SW480 (cell line): ENCODE data around the gene FBF1.
"Not testable (repeated sequence)": the region's sequence is repeated elsewhere in the genome, so short reads cannot be mapped to it uniquely, and the experiment has no call there.

ENCODE experiments used
- DNase-seq: peaks from one replicate; pipeline ENCODE4 v3.0.0-alpha.2; 2016; ENCODE audit warnings: low spot score

Gene FBF1

DNA sequence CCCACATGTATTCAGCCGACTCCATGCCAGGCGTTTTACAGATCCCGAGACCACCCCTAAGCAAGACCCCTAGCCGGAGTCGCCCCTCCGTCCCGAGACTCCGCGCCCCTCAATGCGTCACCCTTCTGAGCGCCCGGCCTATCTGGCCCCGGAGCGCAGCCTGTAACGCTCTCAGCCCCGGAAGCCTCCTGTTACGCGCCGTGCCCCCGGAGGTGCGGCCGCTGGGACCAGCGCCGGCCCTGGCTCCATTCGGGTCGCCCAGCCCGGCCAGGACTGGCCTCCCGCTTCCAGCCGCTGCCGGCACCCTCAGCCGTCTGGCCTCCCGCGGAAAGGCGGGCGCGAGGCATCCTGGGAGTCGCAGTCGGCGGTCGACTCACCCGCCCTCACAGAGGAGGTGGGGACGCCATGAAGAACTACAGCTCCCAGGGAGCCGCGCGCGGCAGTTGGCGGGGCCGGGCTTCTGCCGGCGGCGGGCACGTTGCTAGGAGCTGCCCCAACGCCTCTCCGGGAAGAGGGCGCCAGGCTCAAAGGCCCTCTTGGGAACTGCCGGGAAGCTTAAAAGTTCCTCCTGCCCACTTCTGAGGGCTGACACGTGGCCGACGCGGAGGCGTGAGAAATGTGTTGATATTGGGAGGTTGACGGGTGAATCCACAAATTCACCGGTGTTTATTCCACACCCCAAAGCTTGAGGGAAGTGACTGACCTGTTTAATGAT is at the start of gene FBF1:
TSS of gene FBF1 (minus strand) at position 316 of the 715 bp plus-strand sequence. CDS start 2,893 bp downstream, outside the sequence.
- DNase-seq, result peak; percentile 96

GRCh38 chr17:75987041-75987440 is 46.2 kb upstream of the FBF1 start:
- DNase-seq, result no peak

DNA sequence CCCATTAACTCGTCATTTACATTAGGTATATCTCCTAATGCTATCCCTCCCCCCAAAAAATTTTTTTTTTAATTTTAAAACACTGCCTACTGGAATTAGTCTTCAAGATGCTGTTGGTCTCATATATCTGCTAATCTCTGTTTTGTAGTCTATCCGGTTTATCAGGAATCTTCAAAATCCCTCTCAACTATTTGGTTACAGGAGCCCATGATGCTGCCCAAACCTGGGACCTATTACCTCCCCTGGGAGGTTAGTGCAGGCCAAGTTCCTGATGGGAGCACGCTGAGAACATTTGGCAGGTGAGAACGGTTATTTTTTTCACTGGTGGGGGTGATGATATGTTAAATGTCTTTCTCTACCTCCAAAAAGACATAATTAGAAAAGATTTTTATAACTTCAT is 45.1 kb upstream of the FBF1 start:
- no peak for DNase-seq

- peak; percentile 20 for DNase-seq
Observed at GRCh38 chr17:75983501-75984181, 42.8 kb upstream of the FBF1 start.

- DNase-seq, result no peak
Observed at GRCh38 chr17:75981019-75981615, 40.3 kb upstream of the FBF1 start.

DNA sequence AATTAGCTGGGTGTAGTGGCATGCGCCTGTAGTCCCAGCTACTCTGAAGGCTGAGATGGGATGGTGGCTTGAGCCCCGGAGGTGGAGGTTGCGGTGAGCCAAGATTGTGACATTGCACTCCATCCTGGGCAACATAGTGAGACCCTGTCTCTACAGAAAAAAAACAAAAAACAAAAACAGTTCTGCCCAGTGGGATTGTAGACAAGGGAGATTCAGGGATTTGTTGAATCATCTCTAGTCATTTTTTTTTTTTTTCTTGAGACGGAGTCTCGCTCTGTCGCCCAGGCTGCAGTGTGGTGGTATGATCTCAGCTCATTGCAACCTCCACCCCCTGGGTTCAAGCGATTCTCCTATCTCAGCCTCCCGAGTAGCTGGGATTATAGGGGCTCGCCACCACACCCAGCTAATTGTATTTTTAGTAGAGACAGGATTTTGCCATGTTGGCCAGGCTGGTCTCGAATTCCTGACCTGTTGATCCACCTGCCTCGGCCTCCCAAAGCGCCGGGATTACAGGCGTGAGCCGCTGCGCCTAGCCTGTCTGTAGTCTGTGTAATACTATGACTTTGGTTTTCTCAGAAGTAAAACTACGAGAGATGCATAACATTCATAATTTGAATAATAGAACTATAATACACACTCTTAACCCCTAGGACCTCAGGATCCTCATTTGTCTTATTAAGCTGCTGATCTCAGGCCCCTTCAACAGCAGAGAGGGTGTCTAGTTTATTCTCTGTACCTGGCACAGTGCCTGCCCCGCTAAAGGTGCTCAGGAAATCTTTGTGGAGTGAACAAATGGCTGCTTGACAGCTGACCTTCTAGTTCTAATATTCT is 39.6 kb upstream of the FBF1 start:
- DNase-seq, result no peak

DNA sequence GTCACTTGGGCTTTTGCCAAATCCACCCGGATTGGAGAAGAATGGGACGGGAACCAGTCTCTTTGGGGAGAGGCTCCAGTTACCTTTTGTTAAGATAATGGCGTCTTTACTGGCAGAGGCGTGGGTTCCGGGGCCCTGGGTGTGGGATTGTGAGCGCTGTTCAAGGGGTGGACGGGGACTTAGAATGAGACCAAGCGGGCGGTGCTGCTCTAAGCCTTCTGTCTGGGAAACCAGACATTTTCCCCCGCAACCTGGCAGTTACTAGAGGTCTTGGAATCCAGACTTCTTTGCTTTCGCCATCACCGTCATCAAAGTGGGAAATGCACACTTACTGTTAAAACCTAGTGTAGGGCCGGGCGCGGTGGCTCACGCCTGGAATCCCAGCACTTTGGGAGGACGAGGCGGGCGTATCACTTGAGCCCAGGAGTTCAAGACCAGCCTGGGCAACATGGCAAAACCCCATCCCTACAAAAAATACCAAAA is 38.9 kb upstream of the FBF1 start:
- DNase-seq, result no peak

DNA sequence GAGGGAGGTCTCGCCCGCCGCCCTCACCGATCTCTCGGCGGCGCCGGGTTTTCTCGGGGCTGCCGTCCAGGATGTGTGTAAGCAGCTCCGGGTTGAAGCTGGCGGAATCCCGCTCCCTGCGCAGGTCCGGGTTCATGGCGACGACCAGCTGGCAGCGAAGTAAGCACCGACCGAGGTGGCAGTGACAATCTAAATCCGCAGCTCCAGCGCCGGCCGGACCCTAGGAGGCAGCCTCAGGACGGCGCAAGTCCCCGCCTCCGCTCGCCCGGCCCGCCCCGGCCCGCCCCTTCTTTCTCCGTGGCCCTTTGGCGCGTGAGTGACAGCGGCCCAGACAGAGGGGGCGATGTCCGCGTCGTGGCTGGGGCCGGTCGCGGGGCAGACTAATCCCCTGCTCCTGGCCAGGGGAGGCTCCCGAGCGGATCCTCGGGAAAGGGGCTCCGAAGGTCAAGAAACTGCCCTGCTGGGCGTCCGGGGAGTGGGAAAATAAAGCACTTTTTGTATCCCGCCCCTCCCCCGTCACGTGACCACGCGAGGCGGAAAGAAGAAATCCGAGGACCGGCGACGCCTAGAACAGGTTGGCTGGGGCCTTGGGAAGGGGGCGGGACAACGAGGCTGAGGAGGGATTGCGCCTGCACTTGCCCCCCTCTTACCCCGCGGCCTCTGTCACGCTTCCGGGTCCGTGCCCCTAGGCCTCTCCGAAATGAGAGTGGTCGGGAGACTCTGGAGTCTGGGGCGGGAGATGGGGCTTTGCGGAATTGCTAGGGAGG is 38.3 kb upstream of the FBF1 start, which contains the start of the genes ACOX1 and TEN1:
TSS of gene ACOX1 (minus strand) at position 229 of the 767 bp plus-strand sequence. CDS start at position 136, 93 bp downstream.
TSS of gene TEN1 (plus strand) at position 303 of the 767 bp plus-strand sequence. CDS start 6,953 bp downstream, outside the sequence.
- DNase-seq, result peak; percentile 97

DNA sequence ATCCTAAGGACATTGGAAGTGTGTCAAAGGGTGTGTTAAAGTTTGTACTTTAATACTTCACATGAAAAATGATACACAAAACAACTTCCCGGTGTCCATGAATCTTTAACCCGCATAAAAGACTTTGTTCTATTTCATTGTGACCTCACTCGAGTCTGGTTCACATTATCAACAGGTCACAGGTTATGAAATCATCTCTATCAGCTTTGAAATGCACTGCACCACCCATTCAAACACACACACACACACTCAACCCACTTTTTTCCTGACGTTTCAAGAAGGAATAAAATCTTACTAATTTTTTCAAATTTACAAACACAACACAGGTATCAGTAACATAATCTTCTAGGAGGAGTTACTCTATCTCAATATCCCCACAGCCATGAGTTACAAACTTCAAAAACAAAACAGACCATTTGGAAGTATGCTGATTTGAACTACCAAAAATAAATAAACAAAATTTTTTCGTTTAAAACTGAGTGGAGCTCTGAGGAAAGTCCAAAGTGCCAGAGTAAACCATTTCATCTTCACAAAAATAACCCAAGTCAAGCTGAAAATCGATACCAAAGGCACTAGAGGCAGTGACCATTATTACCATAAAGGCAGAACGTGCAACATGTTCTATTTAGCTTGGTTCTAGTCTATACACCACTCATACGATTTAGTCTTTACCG is 35.5 kb upstream of the FBF1 start:
- DNase-seq, result no peak

DNA sequence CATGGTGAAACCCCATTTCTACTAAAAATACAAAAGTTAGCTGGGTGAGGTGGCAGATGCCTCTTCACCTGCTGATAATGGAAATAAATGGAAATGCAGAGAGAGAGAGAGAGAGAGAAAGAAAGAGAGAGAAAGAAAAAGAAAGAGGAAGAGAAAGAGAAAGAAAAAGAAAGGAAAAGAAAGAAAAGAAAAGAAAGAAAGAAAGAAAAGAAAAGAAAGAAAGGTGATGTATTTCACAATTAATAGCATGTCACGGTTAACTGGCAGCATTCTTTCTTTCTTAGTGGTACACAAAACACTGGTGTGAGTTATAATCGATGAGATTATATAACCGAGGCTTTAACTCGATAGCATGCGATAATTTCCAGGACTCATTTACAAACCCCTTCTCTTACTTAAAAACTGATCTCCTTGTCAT is 34.9 kb upstream of the FBF1 start:
- no peak for DNase-seq

DNA sequence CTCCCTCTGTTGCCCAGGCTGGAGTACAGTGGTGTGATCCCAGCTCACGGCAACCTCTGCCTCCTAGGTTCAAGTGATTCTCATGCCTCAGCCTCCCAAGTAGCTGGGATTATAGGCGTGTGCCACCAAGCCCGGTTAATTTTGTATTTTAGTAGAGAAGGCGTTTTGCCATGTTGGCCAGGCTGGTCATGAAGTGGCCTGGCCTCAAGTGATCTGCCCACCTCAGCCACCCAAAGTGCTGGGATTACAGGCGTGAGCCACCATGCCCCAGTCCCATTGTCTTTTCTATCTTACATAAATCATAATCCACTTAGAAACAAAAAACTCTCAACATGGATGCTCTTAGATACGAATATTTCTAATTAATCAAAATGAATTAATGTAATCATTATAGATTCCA is 34.3 kb upstream of the FBF1 start:
- not testable (repeated sequence) for DNase-seq

- no peak for DNase-seq
Observed at GRCh38 chr17:75970626-75971025, 29.8 kb upstream of the FBF1 start.

DNA sequence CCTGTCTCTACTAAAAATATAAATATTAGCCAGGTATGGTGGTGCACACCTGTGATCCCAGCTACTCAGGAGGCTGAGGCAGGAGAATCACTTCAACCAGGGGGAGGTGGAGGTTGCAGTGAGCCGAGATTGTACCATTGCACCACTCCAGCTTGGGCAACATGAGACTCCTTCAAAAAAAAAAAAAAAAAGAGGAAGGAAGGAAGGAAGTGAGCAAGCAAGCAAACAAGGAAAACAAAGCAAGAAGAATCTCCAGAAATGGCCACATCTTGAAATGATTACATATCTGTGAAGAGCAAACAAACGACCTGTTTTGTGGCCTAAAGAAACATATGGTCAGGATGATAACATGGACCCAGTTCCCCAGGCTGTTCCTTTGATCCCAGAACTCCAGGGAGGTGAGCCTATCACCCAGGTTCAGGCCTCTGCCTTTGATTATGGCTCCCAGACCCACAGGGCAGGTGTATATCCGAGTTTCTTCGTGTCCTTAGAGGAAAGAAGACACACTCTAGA is 29.2 kb upstream of the FBF1 start:
- DNase-seq, result no peak

DNA sequence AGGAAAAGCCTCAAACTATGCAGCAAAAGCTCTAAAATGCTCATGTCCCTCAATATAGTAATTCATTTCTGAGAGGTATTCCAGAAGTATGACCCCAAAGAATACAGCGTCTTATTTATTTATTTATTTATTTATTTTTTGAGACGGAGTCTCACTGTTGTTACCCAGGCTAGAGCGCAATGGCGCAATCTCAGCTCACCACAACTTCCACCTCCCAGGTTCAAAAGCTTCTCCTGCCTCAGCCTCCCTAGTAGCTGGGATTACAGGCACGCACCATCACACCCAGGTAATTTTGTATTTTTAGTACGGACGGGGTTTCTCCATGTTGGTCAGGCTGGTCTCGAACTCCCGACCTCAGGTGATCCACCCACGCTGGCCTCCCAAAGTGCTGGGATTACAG is 28.2 kb upstream of the FBF1 start:
- DNase-seq, result not testable (repeated sequence)

DNA sequence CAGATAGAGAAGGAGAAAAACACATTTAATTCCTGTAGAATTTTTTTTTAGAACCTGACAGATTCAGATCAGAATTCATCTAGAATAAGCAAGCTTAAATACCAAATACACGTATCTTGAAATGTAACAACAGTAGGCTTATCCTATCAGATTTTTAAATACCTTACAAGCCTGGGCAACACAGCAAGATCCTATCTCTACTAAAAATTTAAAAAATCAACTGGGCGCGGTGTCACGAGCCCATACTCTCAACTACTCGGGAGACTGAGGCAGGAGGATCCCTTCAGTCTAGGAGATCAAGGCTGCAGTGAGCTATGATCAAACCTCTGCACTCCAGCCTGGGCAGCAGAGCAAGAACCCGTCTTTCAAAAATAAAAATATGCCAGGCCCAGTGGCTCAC is 24.6 kb upstream of the FBF1 start:
- no peak for DNase-seq

- DNase-seq, result no peak
Observed at GRCh38 chr17:75959839-75960511, 19.1 kb upstream of the FBF1 start.

DNA sequence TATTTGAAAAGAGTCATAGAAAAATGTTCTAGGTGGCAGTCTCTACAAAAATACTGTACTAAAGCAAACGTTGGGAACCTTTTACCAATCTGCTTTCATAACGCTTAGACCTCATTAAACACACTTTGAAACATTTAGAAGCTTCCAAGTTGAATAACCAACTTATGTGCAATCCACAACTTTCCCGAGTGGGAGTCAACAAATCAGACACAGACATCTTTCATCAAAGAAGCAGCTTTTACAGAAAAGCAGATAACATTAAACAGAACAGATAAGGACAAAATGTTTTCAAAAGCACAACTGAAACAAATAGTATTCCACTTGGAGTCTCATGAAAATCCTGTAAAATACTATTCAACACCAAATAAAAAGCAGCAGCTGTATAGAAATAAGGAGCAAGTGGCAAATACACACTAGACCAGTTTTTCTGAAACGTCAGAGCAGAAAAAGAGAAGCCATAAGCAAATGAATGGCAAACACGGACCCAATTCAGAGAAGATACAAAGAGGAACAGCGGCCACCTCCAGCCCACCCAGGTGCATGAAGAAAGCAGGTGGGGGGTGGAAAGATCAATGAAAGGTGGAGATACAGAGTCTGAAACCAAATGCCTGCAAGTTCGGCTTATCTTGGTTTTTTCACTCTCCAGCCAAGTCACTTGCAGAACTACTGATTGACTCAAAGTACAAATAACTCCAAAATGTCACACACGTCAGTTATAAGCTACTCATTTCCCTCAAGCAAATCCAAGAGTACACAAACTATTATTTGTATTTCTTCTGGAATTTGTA is 18.4 kb upstream of the FBF1 start:
- no peak for DNase-seq

DNA sequence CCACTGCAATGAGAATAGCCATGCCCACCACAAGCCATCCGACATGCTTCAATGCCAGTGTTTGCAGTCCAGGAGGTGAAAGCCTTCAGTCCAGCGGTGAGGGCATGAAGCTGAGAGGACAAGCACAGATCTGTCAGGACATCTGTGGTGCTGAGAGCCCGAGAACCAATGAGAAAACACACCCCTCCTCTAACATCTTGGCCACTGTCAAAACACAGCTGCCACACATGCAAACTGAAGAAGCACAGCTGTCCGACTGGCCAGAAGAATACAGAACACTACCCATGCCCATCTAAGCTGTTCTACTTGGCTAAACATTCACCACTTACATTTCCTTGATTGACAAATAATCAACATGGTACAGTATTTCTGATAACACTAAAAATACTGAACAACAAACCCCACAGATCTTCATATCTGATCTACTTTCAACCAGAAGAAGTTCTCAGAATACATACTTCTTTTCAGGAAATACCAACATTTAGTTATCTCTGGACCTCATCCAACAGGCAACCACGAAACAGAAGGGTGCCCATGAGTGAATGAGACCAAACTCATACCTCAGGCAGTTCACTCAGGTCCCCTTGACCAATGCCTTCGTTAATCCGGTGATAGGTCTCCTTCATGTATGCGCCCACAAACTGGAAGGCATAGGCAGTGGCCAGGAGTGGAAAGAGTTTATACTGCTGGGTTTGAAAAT is 10.2 kb upstream of the FBF1 start:
- no peak for DNase-seq
